GM21360 (cell line): ENCODE data around the gene ERCC2.
"Not testable (repeated sequence)": the region's sequence is repeated elsewhere in the genome, so short reads cannot be mapped to it uniquely, and the experiment has no call there.

Source experiments
- ATAC-seq: cut with Tn5 transposase; IDR thresholded peaks from one replicate; pipeline ENCODE4 v1.9.1; 2021; ENCODE audit warnings: mild to moderate bottlenecking, moderate library complexity; ENCODE audit not compliant: unreplicated experiment

Gene ERCC2

GRCh38 chr19:45370410-45371204 is at the start of gene ERCC2:
Gene ERCC2 (minus strand): TSS chr19:45370573. CDS start chr19:45370540, 33 bp downstream.
- ATAC-seq = peak; percentile 88

DNA sequence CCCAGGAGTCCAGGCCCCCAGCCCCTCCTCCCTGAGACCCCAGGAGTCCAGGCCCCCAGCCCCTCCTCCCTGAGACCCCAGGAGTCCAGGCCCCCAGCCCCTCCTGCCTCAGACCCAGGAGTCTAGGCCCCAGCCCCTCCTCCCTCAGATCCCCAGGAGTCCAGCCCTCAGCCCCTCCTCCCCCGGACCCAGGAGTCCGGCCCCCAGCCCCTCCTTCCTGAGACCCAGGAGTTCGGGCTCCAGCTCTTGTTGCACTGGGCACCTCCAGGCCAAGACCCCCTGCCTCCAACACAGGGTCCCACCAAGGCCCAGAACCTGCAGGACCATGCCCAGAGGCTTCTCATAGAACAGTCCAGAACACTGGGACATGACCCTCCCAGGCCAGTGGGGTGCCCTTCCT is 49.5 kb upstream of the ERCC2 start:
- ATAC-seq = no peak

DNA sequence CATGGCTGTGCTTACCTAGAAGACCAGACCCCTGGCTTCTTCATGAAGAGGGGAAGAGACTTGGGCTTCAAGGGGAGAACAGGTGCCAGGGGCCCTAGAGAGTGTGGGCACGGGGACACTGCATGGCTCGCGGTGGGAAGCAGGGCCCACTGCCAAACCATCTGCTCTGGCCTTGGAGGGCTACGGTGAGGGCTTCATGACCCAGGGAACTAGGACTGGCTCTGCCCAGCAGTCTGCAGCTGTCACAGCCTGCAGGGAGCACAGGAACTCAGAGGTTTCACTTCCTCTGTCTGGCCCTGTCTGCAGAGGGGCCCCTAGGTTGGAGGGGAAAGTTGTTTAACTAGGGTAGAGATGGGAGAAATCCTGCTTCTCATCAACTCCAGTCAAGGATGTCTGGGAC is 49.0 kb upstream of the ERCC2 start:
- ATAC-seq = no peak

DNA sequence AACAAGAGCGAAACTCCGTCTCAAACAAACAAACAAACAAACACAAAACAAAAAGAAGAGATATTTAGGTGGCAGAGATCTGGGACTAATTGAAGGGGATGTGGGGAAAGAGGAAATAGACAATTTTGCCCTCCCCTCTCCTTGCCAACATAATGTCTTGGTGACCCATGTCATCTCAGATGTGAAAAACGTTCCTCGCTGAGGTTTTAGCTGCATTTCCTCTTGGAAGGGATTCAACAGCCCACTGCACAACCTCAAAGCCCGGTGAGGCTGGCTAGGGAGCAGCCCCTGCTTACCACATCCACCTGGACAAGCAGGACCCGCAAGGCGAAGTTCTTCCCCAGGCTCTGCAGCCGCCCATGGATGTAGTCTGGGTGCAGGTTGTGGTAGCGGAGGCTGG is 48.4 kb upstream of the ERCC2 start:
- no peak for ATAC-seq

DNA sequence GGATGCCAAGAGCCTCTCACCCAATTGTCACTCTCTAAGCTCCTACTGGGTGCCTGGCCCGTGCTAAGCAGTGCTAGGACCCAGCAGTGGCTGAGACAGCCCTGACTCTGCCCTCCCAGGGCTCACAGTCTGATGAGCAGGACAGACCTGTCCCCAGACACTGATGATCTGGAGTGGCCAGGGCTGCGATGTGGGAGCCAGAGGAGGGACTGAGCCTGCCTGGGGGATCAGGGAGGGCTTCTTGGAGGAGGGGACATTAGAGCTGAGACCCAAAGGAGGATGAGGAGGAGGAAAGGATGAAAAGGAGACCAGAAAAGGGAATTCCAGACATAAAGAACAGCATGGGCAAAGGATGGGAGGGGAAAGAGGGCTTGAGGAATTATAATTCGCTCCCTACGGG is 46.8 kb upstream of the ERCC2 start:
- no peak for ATAC-seq

DNA sequence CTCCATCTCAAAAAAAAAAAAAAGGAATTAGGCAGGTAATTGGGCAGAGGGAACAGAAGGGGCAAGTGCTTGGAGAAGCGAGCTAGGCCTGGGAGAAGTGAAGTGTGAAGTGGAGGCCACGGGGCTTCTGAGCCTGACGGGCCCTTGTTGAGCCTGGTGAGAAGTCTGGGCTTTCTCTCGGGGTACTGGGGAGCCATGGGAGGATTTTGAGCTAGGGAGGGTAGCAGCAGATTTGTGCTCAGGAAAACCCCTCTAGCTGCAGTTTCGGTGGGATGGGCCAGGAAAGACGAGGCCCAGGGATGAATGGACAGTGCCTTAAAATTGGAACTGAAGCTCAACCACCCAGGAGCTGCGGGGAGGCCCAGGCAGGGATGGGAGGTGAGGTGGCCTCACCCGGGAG is 44.1 kb upstream of the ERCC2 start:
- ATAC-seq = no peak

DNA sequence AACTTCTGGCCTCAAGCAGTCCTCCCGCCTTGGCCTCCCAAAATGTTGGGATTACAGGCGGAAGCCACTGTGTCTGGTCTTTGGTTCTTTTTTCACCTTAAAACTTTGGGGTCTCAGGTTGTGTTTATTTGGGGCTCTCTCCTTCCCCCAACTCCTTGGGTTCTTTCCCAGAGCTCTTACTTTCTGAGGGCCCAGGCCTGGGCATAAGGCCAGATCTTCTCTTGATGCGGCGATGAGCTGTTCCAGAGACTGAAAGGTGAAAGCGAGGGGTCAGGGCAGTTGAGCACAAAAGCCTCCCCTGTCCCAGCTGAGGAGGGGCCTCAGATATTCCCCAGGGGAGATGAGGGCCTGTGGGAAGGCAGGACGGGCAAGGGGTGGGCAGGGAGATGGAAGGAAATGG is 43.1 kb upstream of the ERCC2 start:
- no peak for ATAC-seq

- not testable (repeated sequence) for ATAC-seq
Observed at GRCh38 chr19:45410330-45410729, 40.0 kb upstream of the ERCC2 start.

- ATAC-seq = no peak
Observed at GRCh38 chr19:45409557-45409920, 39.2 kb upstream of the ERCC2 start.

DNA sequence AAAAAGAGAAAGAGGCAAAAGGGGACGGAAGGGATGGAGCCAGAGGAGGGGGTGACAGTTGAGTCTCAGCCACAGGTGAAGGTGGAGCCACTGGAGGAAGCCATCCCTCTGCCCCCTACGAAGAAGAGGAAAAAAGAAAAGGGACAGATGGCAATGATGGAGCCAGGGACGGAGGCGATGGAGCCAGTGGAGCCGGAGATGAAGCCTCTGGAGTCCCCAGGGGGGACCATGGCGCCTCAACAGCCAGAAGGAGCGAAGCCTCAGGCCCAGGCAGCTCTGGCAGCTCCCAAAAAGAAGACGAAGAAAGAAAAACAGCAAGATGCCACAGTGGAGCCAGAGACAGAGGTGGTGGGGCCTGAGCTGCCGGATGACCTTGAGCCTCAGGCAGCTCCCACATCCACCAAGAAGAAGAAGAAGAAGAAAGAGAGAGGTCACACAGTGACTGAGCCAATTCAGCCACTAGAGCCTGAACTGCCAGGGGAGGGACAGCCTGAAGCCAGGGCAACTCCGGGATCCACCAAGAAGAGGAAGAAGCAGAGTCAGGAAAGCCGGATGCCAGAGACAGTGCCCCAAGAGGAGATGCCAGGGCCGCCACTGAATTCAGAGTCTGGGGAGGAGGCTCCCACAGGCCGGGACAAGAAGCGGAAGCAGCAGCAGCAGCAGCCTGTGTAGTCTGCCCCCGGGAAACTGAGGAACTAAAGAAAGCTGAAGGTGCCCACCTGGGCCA is 38.6 kb upstream of the ERCC2 start:
- no peak for ATAC-seq

GRCh38 chr19:45408121-45408520 is 37.7 kb upstream of the ERCC2 start:
- ATAC-seq = no peak

DNA sequence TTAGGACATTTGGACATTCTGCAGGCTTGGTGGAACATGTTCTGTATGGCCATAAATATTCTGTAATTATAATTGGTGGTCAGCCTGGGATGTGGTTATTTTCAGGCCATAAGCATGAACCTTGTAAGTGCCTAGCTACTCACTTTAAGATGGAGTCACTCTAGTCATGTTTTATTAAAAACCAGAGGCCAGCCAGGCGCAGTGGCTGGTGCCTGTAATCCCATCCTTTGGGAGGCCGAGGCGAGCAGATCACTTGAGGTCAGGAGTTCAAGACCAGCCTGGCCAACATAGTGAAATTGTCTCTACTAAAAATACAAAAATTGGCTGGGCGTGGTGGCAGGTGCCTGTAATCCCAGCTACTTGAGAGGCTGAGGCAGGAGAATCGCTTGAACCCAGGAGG is 37.2 kb upstream of the ERCC2 start:
- ATAC-seq = not testable (repeated sequence)

GRCh38 chr19:45407091-45407375 is 36.7 kb upstream of the ERCC2 start:
- no peak for ATAC-seq

GRCh38 chr19:45406226-45407090 is 36.1 kb upstream of the ERCC2 start, which contains the start of gene POLR1G:
Gene POLR1G (plus strand): TSS chr19:45406644. CDS start chr19:45406697, 53 bp downstream.
- ATAC-seq = peak; percentile 57

DNA sequence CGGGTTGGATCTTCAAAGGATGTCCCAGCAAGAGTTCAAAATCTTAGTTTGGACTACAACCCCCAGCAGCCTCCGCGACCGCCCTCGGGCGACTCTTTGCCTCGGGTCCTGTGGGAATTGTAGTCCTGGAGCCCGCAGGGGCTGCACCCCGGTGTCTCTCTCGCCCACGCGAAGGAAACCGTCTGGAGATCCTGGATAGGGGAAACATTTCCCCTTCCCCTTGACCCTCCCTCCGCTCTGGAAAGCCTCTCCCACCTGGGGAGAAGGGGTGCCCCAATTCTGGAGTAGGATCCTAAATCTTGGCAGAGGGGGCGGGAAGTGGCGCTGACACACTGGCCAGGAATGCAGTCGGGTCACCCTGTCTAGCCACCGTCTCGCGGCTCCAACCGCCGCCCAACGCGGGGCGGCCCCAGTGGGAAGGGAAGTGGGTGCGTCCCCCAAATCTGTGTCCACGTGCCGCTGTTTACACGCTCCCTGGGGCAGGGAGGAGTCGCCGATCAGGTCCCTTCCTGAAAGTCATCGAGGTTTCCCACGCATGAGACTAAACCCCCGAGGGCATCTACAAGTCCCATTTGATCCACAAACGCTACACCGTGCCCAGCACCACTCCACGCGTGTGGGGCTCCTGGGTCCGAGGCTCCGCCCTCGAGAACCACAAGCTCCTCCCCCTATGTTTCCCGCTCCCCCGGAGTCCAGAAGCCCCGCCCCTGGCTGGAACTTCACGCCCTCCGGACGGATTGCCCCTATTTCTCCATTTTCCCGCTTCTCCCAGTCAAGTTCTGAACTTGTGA is 35.3 kb upstream of the ERCC2 start:
- ATAC-seq = peak; percentile 38

DNA sequence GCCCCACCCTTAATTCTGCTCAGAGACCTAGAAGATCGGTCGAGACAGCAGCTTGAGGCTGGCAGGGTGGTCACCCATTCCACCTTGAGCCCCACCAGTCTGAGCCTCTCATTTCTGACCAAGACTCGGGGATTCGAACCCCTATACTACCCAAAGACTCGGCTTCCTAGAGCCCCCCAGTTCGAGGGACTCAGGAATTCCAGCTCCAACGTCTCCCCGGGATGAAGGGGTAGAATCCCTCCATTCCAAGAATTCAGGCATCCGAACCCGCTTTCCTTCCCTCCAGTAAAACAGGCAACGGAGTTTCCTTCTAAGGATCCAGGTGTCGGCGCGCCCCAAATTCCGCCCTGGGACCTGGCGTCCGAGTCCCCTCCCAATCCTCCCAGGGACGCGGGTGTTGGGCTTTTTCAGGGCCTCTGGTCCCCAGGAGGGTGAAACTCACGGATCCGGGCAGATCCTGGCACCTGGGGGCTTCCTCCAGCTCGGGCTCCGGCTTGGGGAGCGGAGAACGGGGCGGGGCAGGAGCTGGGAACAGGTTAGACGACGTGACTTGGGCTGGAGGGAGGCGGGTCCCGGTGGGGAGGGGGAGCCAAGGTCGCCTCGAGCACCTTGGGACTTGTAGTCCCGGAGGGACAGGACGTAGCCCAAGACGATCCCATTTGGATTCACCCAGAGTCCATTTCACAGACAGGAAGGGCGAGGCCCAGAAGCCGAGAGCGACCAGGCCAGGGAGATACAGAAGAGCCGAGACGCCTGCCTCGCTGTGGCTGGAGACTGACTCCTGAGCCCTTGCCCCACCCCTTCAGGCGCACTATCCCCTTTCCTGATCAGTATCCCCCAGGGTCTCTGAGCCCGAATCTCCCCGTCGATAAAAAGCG is 34.4 kb upstream of the ERCC2 start, which contains the start of gene PPP1R13L:
TSS of gene PPP1R13L (minus strand) at position 513 of the 878 bp plus-strand sequence. CDS start 6,751 bp downstream, outside the sequence.
- ATAC-seq = no peak

DNA sequence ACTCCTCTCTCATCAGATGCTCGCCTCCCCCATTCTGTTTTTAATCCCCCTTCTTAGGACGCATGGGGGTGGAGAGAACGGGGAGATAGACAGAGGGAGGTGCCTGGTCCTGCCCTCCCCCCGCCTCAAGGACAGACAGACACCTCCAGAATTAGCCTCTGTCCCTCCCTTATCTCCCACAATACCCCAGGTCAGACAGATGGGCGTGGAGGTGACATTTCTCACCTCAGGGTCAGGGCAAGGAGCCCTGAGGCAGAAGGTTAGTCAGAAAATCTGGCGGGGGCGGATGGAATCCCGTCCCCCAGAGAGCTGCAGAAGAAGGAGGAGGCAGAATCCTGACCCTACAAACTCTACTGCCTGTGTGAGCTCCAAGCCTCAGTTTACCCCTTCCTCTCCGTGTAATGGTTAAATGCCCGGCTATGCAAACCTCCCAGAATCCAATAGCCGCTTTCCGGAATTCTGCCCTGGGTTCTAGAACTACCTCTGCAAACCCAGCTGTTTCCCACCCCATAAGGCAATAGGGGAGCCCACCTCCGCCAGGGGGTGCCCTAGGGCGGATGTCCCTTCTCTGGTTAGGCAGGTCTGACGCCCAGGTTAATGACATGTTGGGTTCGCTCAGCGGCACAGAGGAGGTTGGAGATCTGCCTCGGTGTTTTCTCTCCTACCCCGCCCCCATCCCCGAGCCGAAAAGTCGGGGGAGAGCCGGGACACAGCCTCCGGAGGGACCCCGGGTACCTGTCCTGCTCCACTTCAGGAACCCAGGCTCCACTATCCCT is 33.6 kb upstream of the ERCC2 start:
- ATAC-seq = no peak

DNA sequence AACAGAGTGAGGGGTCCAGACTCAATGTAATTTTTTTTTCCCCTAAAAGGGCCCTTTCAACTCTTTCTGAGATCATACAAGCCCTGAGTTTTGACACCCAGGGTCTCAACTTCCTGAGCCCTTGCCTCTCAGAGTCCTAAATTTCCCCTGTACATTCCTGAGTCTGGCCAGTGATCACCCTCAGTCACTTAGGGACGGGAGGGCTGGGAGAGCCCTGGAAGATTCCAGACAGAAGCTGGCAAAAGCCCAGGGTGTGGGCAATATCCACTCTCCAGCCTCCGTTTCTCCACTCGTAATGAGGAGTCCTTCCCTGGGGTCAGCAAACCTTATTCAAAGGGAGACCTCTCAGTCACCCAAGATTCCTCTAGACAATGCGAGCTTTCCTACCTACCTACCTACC is 32.9 kb upstream of the ERCC2 start:
- ATAC-seq = no peak
